SK-N-SH treated with all-trans-retinoic acid at 6 μM for 48 hours (cell line): ENCODE data around the gene HES6.

Source experiments
- ATAC-seq: fragments of 200-7000 bp; cut with Tn5 transposase; 3 replicates; pipeline ENCODE4 v1.9.1; 2020; ENCODE audit warnings: mild to moderate bottlenecking, moderate library complexity
- ARNTL ChIP-seq: fragments of 450-650 bp; formaldehyde crosslinking; IDR thresholded peaks from 2 replicates; pipeline ENCODE4 v1.5.0; 2020; ENCODE audit warnings: low read depth, mild to moderate bottlenecking, moderate library complexity, borderline replicate concordance
- BACH2 ChIP-seq: fragments of 250-450 bp; sonication (Bioruptor Pico); IDR thresholded peaks from 2 replicates; pipeline ENCODE4 v1.9.0; 2021; ENCODE audit warnings: mild to moderate bottlenecking, borderline replicate concordance
- CREB5 ChIP-seq: fragments of 250-450 bp; sonication (Bioruptor Pico); IDR thresholded peaks from 2 replicates; pipeline ENCODE4 v1.5.1; 2020; ENCODE audit warnings: low read depth, mild to moderate bottlenecking, moderate library complexity
- CSDC2 ChIP-seq: fragments of 250-450 bp; sonication (Bioruptor Pico); IDR thresholded peaks from 2 replicates; pipeline ENCODE4 v1.5.0; 2020; ENCODE audit warnings: mild to moderate bottlenecking, moderate library complexity
- CSRNP3 ChIP-seq: fragments of 250-450 bp; sonication (Bioruptor Pico); IDR thresholded peaks from 2 replicates; pipeline ENCODE4 v1.5.1; 2021; ENCODE audit warnings: mild to moderate bottlenecking, moderate library complexity
- ESRRG ChIP-seq: fragments of 250-450 bp; sonication (Bioruptor Pico); IDR thresholded peaks from 2 replicates; pipeline ENCODE4 v1.6.1; 2021; ENCODE audit warnings: mild to moderate bottlenecking
- GLIS3 ChIP-seq: fragments of 250-450 bp; sonication (Bioruptor Pico); IDR thresholded peaks from 2 replicates; pipeline ENCODE4 v1.5.0; 2020; ENCODE audit warnings: mild to moderate bottlenecking, moderate library complexity
- ISL1 ChIP-seq: fragments of 250-450 bp; sonication (Bioruptor Pico); IDR thresholded peaks from 2 replicates; pipeline ENCODE4 v2.1.2; 2022; ENCODE audit warnings: mild to moderate bottlenecking, moderate library complexity
- OSR1 ChIP-seq: fragments of 250-450 bp; sonication (Bioruptor Pico); IDR thresholded peaks from 2 replicates; pipeline ENCODE4 v1.8.0; 2022; ENCODE audit warnings: moderate library complexity, mild to moderate bottlenecking, inconsistent platforms
- PATZ1 ChIP-seq: fragments of 250-450 bp; sonication (Bioruptor Pico); IDR thresholded peaks from 2 replicates; pipeline ENCODE4 v1.8.0; 2020; ENCODE audit warnings: mild to moderate bottlenecking, moderate library complexity, borderline replicate concordance
- POU6F1 ChIP-seq: fragments of 250-450 bp; sonication (Bioruptor Pico); IDR thresholded peaks from 2 replicates; pipeline ENCODE4 v1.8.0; 2021; ENCODE audit warnings: low read depth, mild to moderate bottlenecking, moderate library complexity, borderline replicate concordance
- PPARA ChIP-seq: fragments of 250-450 bp; sonication (Bioruptor Pico); IDR thresholded peaks from 2 replicates; pipeline ENCODE4 v1.5.0; 2020; ENCODE audit warnings: mild to moderate bottlenecking, borderline replicate concordance
- RARB ChIP-seq: fragments of 250-450 bp; sonication (Bioruptor Pico); IDR thresholded peaks from 2 replicates; pipeline ENCODE4 v1.8.0; 2021; ENCODE audit warnings: mild to moderate bottlenecking, moderate library complexity
- SNAI2 ChIP-seq: fragments of 250-450 bp; sonication (Bioruptor Pico); IDR thresholded peaks from 2 replicates; pipeline ENCODE4 v1.5.0; 2020; ENCODE audit warnings: mild to moderate bottlenecking, moderate library complexity
- TCF4 ChIP-seq: fragments of 250-450 bp; sonication (Bioruptor Pico); IDR thresholded peaks from 2 replicates; pipeline ENCODE4 v1.8.0; 2021; ENCODE audit warnings: mild to moderate bottlenecking, moderate library complexity, borderline replicate concordance
- TOX ChIP-seq: fragments of 250-450 bp; sonication (Bioruptor Pico); IDR thresholded peaks from 2 replicates; pipeline ENCODE4 v1.8.0; 2021; ENCODE audit warnings: mild to moderate bottlenecking, moderate library complexity, borderline replicate concordance
- TSHZ2 ChIP-seq: fragments of 250-450 bp; sonication (Bioruptor Pico); IDR thresholded peaks from 2 replicates; pipeline ENCODE4 v1.5.0; 2020; ENCODE audit warnings: mild to moderate bottlenecking, moderate library complexity
- ZC3H10 ChIP-seq: fragments of 250-450 bp; sonication (Bioruptor Pico); IDR thresholded peaks from 2 replicates; pipeline ENCODE4 v1.5.1; 2021; ENCODE audit warnings: mild to moderate bottlenecking, moderate library complexity
- ZFP3 ChIP-seq: fragments of 250-450 bp; sonication (Bioruptor Pico); IDR thresholded peaks from 2 replicates; pipeline ENCODE4 v1.5.0; 2020; ENCODE audit warnings: mild to moderate bottlenecking, moderate library complexity
- ZFP30 ChIP-seq: fragments of 450-650 bp; formaldehyde crosslinking; IDR thresholded peaks from 2 replicates; pipeline ENCODE4 v1.5.0; 2022; ENCODE audit warnings: mild to moderate bottlenecking, moderate library complexity
- ZNF565 ChIP-seq: fragments of 450-650 bp; formaldehyde crosslinking; conservative IDR thresholded peaks from 2 replicates; pipeline ENCODE4 v1.5.0; 2020; ENCODE audit warnings: low read depth, mild to moderate bottlenecking, moderate library complexity
- ZNF70 ChIP-seq: fragments of 450-650 bp; formaldehyde crosslinking; IDR thresholded peaks from 2 replicates; pipeline ENCODE4 v1.5.0; 2020; ENCODE audit warnings: mild to moderate bottlenecking, moderate library complexity

HES6 gene

GRCh38 chr2:238267341-238267710 lies 27.5 kb upstream of the HES6 start:
- no peak for TF ChIP-seq POU6F1
- TF ChIP-seq TCF4 (CRISPR knock-in tag), result no peak
- TF ChIP-seq SNAI2 (CRISPR knock-in tag), result no peak
- TF ChIP-seq CSRNP3, result no peak
- no peak for TF ChIP-seq CREB5 (CRISPR knock-in tag)
- no peak for TF ChIP-seq ZC3H10 (CRISPR knock-in tag)
- TF ChIP-seq ZFP30, result no peak
- TF ChIP-seq OSR1 (CRISPR knock-in tag), result no peak
- no peak for TF ChIP-seq ZNF70 (CRISPR knock-in tag)
- TF ChIP-seq TSHZ2 (CRISPR knock-in tag), result no peak
- TF ChIP-seq ZFP3, result no peak
- TF ChIP-seq ARNTL (CRISPR knock-in tag), result no peak
- TF ChIP-seq PPARA (CRISPR knock-in tag), result no peak
- no peak for TF ChIP-seq PATZ1
- TF ChIP-seq ISL1, result no peak
- TF ChIP-seq TOX (CRISPR knock-in tag), result no peak
- no peak for TF ChIP-seq GLIS3 (CRISPR knock-in tag)
- no peak for TF ChIP-seq ZNF565 (CRISPR knock-in tag)
- no peak for TF ChIP-seq BACH2
- TF ChIP-seq, all 23 proteins: peak for 0
- no peak for ATAC-seq

- ATAC-seq, result no peak
- no peak for TF ChIP-seq ESRRG (CRISPR knock-in tag)
- TF ChIP-seq CSDC2 (CRISPR knock-in tag), result no peak
- TF ChIP-seq TCF4 (CRISPR knock-in tag), result no peak
- TF ChIP-seq CREB5 (CRISPR knock-in tag), result no peak
- TF ChIP-seq RARB (CRISPR knock-in tag), result no peak
- TF ChIP-seq PATZ1, result no peak
- TF ChIP-seq BACH2, result no peak
- no peak for TF ChIP-seq CSRNP3
- no peak for TF ChIP-seq TSHZ2 (CRISPR knock-in tag)
- no peak for TF ChIP-seq ZFP3
Measured at GRCh38 chr2:238265605-238266004, 25.8 kb upstream of the HES6 start.
